Measurements from ENCODE around the gene TASL. TPM values are rescaled to one million over a fixed set of nuclear protein-coding genes. Genes with fewer than 3 reads are reported as not detected.

TASL gene
- total RNA-seq, 1 experiment from 2014 or later, result not detected

GRCh38 chrX:30582664-30583063 lies 5.1 kb upstream of the TASL start:
- H3K36me3 ChIP-seq (ENCODE audit: low read depth), result no peaks in the 10 kb centered on the region
- no peaks in the 10 kb centered on the region for H3K9me3 ChIP-seq (ENCODE audit: insufficient read depth, low read depth)
- POLR2A ChIA-PET (ENCODE audit: unreplicated experiment), result no interaction called here
- H3K4me3 ChIP-seq, result no peak overlapping the region
- DNase-seq, result no peak
- no peaks in the 10 kb centered on the region for H3K79me2 ChIP-seq (ENCODE audit: low read depth)
- H3K4me1 ChIP-seq (replicated peaks; ENCODE audit: insufficient read depth), result no peaks in the 10 kb centered on the region
- CTCF ChIA-PET, result no interaction called here
- no peak overlapping the region for H2AFZ ChIP-seq
- no peaks in the 10 kb centered on the region for H3F3A ChIP-seq (ENCODE audit: insufficient read depth, low read depth)
- TF ChIP-seq EZH2 (IDR thresholded peaks at IDR 0.05; ENCODE audit: low read depth) (no peak), CTCF (conservative IDR thresholded peaks at IDR 0.05) (no peak)
- H3K27ac ChIP-seq, result no peak overlapping the region
- intact Hi-C loops (cut with micrococcal nuclease; ENCODE audit: unreplicated experiment), result no loop called here
- BruUV-seq (replicated peaks), result no TSS peak
- H4K20me1 ChIP-seq (ENCODE audit: insufficient read depth), result no peaks in the 10 kb centered on the region
- H3K4me2 ChIP-seq, result no peak overlapping the region
- H3K27me3 ChIP-seq (ENCODE audit: insufficient read depth, low read depth), result no peaks in the 10 kb centered on the region
- no peaks in the 10 kb centered on the region for H3K9me2 ChIP-seq (ENCODE audit: insufficient read depth)

DNA sequence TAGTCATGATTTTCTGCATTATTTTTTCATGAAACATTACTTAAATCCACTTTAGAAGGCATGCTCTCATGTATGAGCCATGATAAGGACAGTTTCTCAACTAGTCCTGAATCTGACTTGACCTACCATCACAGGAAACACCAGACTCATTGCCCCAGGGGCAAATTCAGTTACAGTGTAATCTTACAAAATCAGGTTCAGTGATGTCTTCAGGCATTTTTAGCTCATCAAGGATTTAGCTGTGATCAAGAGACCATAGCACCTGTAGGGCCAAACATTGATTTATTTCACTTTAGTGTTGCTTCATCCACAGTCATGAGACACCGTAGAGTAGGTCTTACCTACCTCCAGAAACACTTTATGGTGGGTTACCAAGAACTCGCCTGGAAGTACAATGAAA lies 3.1 kb upstream of the TASL start:
- no peak for DNase-seq
- ChIA-PET CTCF (no interaction called here), POLR2A (ENCODE audit: unreplicated experiment) (no interaction called here)

GRCh38 chrX:30576881-30577280 lies 685 bp downstream of the TASL start:
- intact Hi-C loops (cut with micrococcal nuclease; ENCODE audit: unreplicated experiment), result no loop called here
- Histone ChIP-seq H3K27me3 (ENCODE audit: insufficient read depth, low read depth) (no peaks in the 10 kb centered on the region), H3K9me3 (ENCODE audit: insufficient read depth, low read depth) (no peaks in the 10 kb centered on the region), H3K9me2 (ENCODE audit: insufficient read depth) (no peaks in the 10 kb centered on the region), H3K36me3 (ENCODE audit: low read depth) (no peaks in the 10 kb centered on the region), H3K79me2 (ENCODE audit: low read depth) (no peaks in the 10 kb centered on the region), H4K20me1 (ENCODE audit: insufficient read depth) (no peaks in the 10 kb centered on the region), H3F3A (ENCODE audit: insufficient read depth, low read depth) (no peaks in the 10 kb centered on the region), H3K27ac (no peak overlapping the region), H2AFZ (no peak overlapping the region), H3K4me1 (replicated peaks; ENCODE audit: insufficient read depth) (no peaks in the 10 kb centered on the region), H3K4me2 (no peak overlapping the region), H3K4me3 (no peak overlapping the region)
- no peak for DNase-seq
- BruUV-seq (replicated peaks), result no TSS peak
- CTCF ChIA-PET, result no interaction called here
- POLR2A ChIA-PET (ENCODE audit: unreplicated experiment), result interaction anchor here (0.6 kb wide), 1 partner anchor 105 kb away, joined by 3 read pairs; no protein-coding TSS in a partner anchor
- TF ChIP-seq CTCF (conservative IDR thresholded peaks at IDR 0.05) (no peak), EZH2 (IDR thresholded peaks at IDR 0.05; ENCODE audit: low read depth) (no peak)

More for the DNA sequence above, 3.1 kb upstream of the TASL start:
- Histone ChIP-seq H3K27me3 (ENCODE audit: insufficient read depth, low read depth) (no peaks in the 10 kb centered on the region), H3K79me2 (ENCODE audit: low read depth) (no peaks in the 10 kb centered on the region), H2AFZ (no peak overlapping the region), H3K4me2 (no peak overlapping the region), H4K20me1 (ENCODE audit: insufficient read depth) (no peaks in the 10 kb centered on the region), H3K27ac (no peak overlapping the region), H3K9me2 (ENCODE audit: insufficient read depth) (no peaks in the 10 kb centered on the region), H3K4me3 (no peak overlapping the region), H3K4me1 (replicated peaks; ENCODE audit: insufficient read depth) (no peaks in the 10 kb centered on the region), H3K9me3 (ENCODE audit: insufficient read depth, low read depth) (no peaks in the 10 kb centered on the region), H3K36me3 (ENCODE audit: low read depth) (no peaks in the 10 kb centered on the region), H3F3A (ENCODE audit: insufficient read depth, low read depth) (no peaks in the 10 kb centered on the region)
- BruUV-seq (replicated peaks), result no TSS peak
- intact Hi-C loops (cut with micrococcal nuclease; ENCODE audit: unreplicated experiment), result no loop called here
- TF ChIP-seq EZH2 (IDR thresholded peaks at IDR 0.05; ENCODE audit: low read depth) (no peak), CTCF (conservative IDR thresholded peaks at IDR 0.05) (no peak)
